HCT116 (cell line): ENCODE data around the gene PRM1. TPM values are rescaled to one million over a fixed set of nuclear protein-coding genes. Genes with fewer than 3 reads are reported as not detected.

Experiments used
- ATAC-seq: fragments of 200-7000 bp; cut with Tn5 transposase; 2 replicates; pipeline ENCODE4 v1.9.1; 2020; ENCODE audit warnings: mild to moderate bottlenecking, moderate library complexity
- BruUV-seq: library from RNA; stranded (reverse); fragments of 400-500 nt; replicated peaks from 2 replicates; lab custom pipeline; 2021; lab: Mats Ljungman, UMichigan
- CTCF ChIA-PET: fragments of 300-600 bp; sonication (Branson Sonifier 250); formaldehyde crosslinking; loops from one replicate; lab custom pipeline; 2021; ENCODE audit warnings: antibody characterized with exemption; lab: Charles Lee
- POLR2A ChIA-PET: fragments of 300-600, 350-600 bp; sonication (Branson Sonifier 250); formaldehyde crosslinking; loops from one replicate; lab custom pipeline; 2021; ENCODE audit warnings: antibody characterized with exemption; lab: Charles Lee
- RAD21 ChIA-PET, 2 experiments: fragments of 300-600 bp; sonication (Branson Sonifier 250); formaldehyde crosslinking; loops; one replicate each; lab custom pipeline; 2023; ENCODE audit warnings: low total read pairs in 2 of 2; ENCODE audit not compliant: uncharacterized antibody in 2 of 2, unreplicated experiment in 2 of 2, low non-redundant PET in 1 of 2; lab: Charles Lee
- DNase-seq: peaks from one replicate; pipeline ENCODE4 v3.0.0-alpha.2; 2010; ENCODE audit warnings: low read depth, low spot score
- H2AFZ ChIP-seq: fragments of 200-600 bp; shearing (Covaris generic), sonication (generic); 2 replicates; pipeline ENCODE4 v1.6.1; 2017; ENCODE audit warnings: low read depth, mixed run types, mixed read lengths, antibody characterized with exemption, low read length; ENCODE audit not compliant: poor library complexity, severe bottlenecking
- H3K27ac ChIP-seq: 2 replicates; pipeline ENCODE4 v1.5.1; 2012; ENCODE audit warnings: low read depth, low read length
- H3K27me3 ChIP-seq: fragments of 200-600 bp; sonication (generic); 2 replicates; pipeline ENCODE4 v1.6.1; 2016; ENCODE audit warnings: mixed run types, low read length, mixed read lengths; ENCODE audit not compliant: insufficient read depth
- H3K36me3 ChIP-seq, 2 experiments: fragments of 200-500 bp in 1 of 2; fragments of 200-600 bp in 1 of 2; sonication (Bioruptor generic) in 1 of 2; sonication (generic) in 1 of 2; 2 replicates each; pipeline versions ENCODE4 v1.5.1 to v1.6.1; 2014 to 2016; ENCODE audit warnings: low read length in 2 of 2, inconsistent platforms in 1 of 2, mixed read lengths in 1 of 2, mixed run types in 1 of 2; ENCODE audit not compliant: insufficient read depth in 2 of 2, control insufficient read depth in 1 of 2
- H3K4me1 ChIP-seq, 2 experiments: fragments of 200-600 bp in 1 of 2; sonication (generic) in 1 of 2; 2 replicates each; pipeline versions ENCODE4 v1.5.1 to v1.6.1; 2012 to 2017; ENCODE audit warnings: low read length in 2 of 2, inconsistent platforms in 1 of 2, mild to moderate bottlenecking in 1 of 2, mixed read lengths in 1 of 2, mixed run types in 1 of 2, moderate library complexity in 1 of 2; ENCODE audit not compliant: insufficient read depth in 2 of 2, control insufficient read depth in 1 of 2
- H3K4me2 ChIP-seq: fragments of 200-600 bp; sonication (generic); 2 replicates; pipeline ENCODE4 v1.6.1; 2017; ENCODE audit warnings: mixed run types, low read length, mixed read lengths
- H3K4me3 ChIP-seq, 2 experiments: fragments of 200-600 bp in 1 of 2; sonication (generic) in 1 of 2; replicated peaks in 1 of 2; 2 replicates each; pipeline ENCODE4 v1.5.1; 2011 to 2016; ENCODE audit warnings: low read length in 2 of 2, control low read depth in 1 of 2, low read depth in 1 of 2, mild to moderate bottlenecking in 1 of 2, mixed read lengths in 1 of 2, mixed run types in 1 of 2
- H3K79me2 ChIP-seq: fragments of 200-600 bp; sonication (generic); 2 replicates; pipeline ENCODE4 v1.6.1; 2017; ENCODE audit warnings: mild to moderate bottlenecking, mixed run types, low read length, moderate library complexity, mixed read lengths; ENCODE audit not compliant: insufficient read depth
- H3K9ac ChIP-seq: fragments of 200-600 bp; sonication (generic); 2 replicates; pipeline ENCODE4 v1.6.1; 2016; ENCODE audit warnings: low read length, mixed read lengths
- H3K9me2 ChIP-seq: fragments of 200-600 bp; sonication (generic), shearing (Covaris generic); 2 replicates; pipeline ENCODE4 v1.6.1; 2017; ENCODE audit warnings: mixed run types, mild to moderate bottlenecking, moderate library complexity; ENCODE audit not compliant: insufficient read depth
- H3K9me3 ChIP-seq, 2 experiments: fragments of 200-500 bp in 1 of 2; fragments of 200-600 bp in 1 of 2; sonication (Bioruptor generic) in 1 of 2; sonication (generic) in 1 of 2; 2 replicates each; pipeline ENCODE4 v1.6.1; 2014 to 2017; ENCODE audit warnings: low read length in 2 of 2, mixed read lengths in 2 of 2, inconsistent platforms in 1 of 2, low read depth in 1 of 2, mild to moderate bottlenecking in 1 of 2, mixed run types in 1 of 2, moderate library complexity in 1 of 2; ENCODE audit not compliant: control insufficient read depth in 1 of 2, insufficient read depth in 1 of 2
- H4K20me1 ChIP-seq: fragments of 200-600 bp; sonication (generic), shearing (Covaris generic); 2 replicates; pipeline ENCODE4 v1.6.1; 2017; ENCODE audit warnings: mixed run types, mild to moderate bottlenecking, moderate library complexity; ENCODE audit not compliant: insufficient read depth
- CTCF ChIP-seq, 3 experiments: fragments of 200-600 bp in 1 of 3; sonication (generic) in 1 of 3; IDR thresholded peaks in 2 of 3; conservative IDR thresholded peaks in 1 of 3; 2 replicates each; pipeline ENCODE4 v1.5.1; 2012 to 2017; ENCODE audit warnings: low read depth in 2 of 3, low read length in 2 of 3, antibody characterized with exemption in 1 of 3, borderline replicate concordance in 1 of 3, control low read depth in 1 of 3, mild to moderate bottlenecking in 1 of 3, mixed read lengths in 1 of 3, mixed run types in 1 of 3, moderate library complexity in 1 of 3; ENCODE audit not compliant: insufficient read depth in 1 of 3
- SRF ChIP-seq: IDR thresholded peaks from 2 replicates; pipeline ENCODE4 v1.6.1; 2012; ENCODE audit warnings: low read depth
- YY1 ChIP-seq: IDR thresholded peaks from 2 replicates; pipeline ENCODE4 v1.6.1; 2011; ENCODE audit warnings: low read length, low read depth, moderate library complexity, mild to moderate bottlenecking; ENCODE audit not compliant: insufficient replicate concordance; ENCODE audit errors: extremely low read depth
- ZFX ChIP-seq: fragments of 450-650 bp; IDR thresholded peaks from 2 replicates; pipeline ENCODE4 v1.6.1; 2017
- ZNF274 ChIP-seq: fragments of 200-500 bp; sonication (Bioruptor generic); IDR thresholded peaks from 2 replicates; pipeline ENCODE4 v1.6.1; 2014; ENCODE audit warnings: mild to moderate bottlenecking, low read depth, low read length, inconsistent platforms
- intact Hi-C: fragments of 100-400 bp; cut with micrococcal nuclease; formaldehyde crosslinking; loops from 2 replicates; pipeline ENCODE4 v1.10.0; 2022
- total RNA-seq: library from RNA; stranded (reverse); gene quantifications from one replicate; pipeline ENCODE4 v1.2.1, GENCODE V29; 2021; ENCODE audit not compliant: unreplicated experiment

Gene PRM1
- total RNA-seq, 1 experiment from 2014 or later: not detected

GRCh38 chr16:11319529-11320146 is 38.5 kb upstream of the PRM1 start:
- BruUV-seq: no TSS peak
- POLR2A ChIA-PET: no interaction called here
- no peaks in the 10 kb centered on the region for H3K27me3 ChIP-seq

More at GRCh38 chr16:11319529-11320146, 38.5 kb upstream of the PRM1 start:
- Histone ChIP-seq H3K27ac (no peak overlapping the region), H3K9ac (no peak overlapping the region), H3K4me1 (peaks cover 18 to 19% of the 10 kb centered on the region in 2 experiments), H3K9me3 (no peaks in the 10 kb centered on the region), H3K9me2 (no peaks in the 10 kb centered on the region), H3K36me3 (no peaks in the 10 kb centered on the region), H3K4me2 (peak overlapping the region; percentile 1; the same call in 1 of the 2 replicates), H3K79me2 (no peaks in the 10 kb centered on the region), H2AFZ (no peak overlapping the region), H4K20me1 (no peaks in the 10 kb centered on the region), H3K4me3 (no peak overlapping the region)
- ChIA-PET CTCF (no interaction called here), RAD21 (no interaction called here)
- ATAC-seq: peak; percentile 55; the same call in 1 of the 2 replicates
- no peak for DNase-seq
- TF ChIP-seq CTCF (IDR thresholded peaks at IDR 0.05 in 2 of 3, conservative IDR thresholded peaks at IDR 0.05 in 1 of 3; ENCODE audit: borderline replicate concordance in 1 of 3, insufficient read depth in 1 of 3, low read depth in 2 of 3, low read length in 2 of 3) (no peak), ZNF274 (no peak), ZFX (no peak), SRF (no peak), YY1 (no peak)
- intact Hi-C loops: no loop called here
